Measurements from ENCODE around the gene FBLN1.

The FBLN1 gene

DNA sequence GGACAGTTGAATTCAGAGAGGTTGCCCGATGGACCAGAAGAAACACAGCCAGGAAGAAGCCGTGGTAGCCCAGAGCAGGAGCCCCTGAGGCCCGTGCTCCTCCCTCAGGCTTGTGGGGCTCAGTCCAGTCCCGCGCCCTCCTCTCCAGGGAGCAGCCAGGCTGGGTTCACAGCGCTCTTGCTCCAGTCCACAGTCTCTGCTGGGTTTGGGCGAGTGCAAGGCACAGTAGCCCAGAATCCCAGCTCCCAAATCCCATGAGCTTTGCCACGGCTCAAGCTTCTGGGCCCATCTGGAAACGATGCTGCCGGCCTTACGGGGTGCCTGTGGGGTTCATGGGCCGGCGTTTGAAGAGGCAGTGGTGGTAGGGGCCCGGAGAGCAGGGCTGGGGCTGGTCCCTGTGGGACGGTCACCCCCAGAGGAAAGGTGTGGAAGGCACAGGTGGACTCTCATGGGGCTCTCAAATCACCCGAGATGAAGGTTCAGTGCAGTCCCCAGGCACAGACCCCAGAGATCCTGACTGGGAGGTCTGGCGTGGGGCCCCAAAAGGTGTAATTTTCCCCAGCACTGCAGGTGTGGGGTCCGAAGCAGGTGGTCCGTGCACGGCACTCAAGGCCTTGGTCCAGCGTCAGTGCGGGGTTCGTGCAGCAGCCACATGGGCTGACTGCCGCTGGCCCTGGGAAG lies 138.4 kb downstream of the FBLN1 start:
- no peak overlapping the region for H3K27ac ChIP-seq
- TF ChIP-seq ZFX (IDR thresholded peaks at IDR 0.05), result no peak
- TF ChIP-seq, protein P1, sequence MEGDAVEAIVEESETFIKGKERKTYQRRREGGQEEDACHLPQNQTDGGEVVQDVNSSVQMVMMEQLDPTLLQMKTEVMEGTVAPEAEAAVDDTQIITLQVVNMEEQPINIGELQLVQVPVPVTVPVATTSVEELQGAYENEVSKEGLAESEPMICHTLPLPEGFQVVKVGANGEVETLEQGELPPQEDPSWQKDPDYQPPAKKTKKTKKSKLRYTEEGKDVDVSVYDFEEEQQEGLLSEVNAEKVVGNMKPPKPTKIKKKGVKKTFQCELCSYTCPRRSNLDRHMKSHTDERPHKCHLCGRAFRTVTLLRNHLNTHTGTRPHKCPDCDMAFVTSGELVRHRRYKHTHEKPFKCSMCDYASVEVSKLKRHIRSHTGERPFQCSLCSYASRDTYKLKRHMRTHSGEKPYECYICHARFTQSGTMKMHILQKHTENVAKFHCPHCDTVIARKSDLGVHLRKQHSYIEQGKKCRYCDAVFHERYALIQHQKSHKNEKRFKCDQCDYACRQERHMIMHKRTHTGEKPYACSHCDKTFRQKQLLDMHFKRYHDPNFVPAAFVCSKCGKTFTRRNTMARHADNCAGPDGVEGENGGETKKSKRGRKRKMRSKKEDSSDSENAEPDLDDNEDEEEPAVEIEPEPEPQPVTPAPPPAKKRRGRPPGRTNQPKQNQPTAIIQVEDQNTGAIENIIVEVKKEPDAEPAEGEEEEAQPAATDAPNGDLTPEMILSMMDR (conservative IDR thresholded peaks at IDR 0.05), result no peak

DNA sequence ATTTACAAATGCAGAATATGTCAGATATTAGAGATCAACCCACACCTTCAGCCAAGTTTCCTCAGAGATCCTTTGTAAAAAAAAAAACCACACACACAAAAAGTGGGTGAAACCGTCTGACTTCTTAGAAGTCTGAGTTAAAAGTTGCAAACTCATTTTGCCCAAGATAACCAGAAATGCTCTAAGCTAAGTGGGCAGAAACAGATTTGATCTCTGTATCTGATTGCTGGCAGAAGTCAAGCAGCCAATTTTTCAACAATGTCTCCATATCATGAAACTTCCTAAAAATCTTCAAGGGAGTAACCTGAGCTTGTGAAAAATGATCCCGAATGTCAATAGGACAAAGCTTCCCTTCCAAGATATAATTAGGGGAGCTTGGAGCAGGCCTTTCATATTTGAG lies 140.3 kb downstream of the FBLN1 start:
- TF ChIP-seq, protein P1 (conservative IDR thresholded peaks at IDR 0.05), result no peak
- no peak for TF ChIP-seq ZFX (IDR thresholded peaks at IDR 0.05)
- H3K27ac ChIP-seq, result no peak overlapping the region

DNA sequence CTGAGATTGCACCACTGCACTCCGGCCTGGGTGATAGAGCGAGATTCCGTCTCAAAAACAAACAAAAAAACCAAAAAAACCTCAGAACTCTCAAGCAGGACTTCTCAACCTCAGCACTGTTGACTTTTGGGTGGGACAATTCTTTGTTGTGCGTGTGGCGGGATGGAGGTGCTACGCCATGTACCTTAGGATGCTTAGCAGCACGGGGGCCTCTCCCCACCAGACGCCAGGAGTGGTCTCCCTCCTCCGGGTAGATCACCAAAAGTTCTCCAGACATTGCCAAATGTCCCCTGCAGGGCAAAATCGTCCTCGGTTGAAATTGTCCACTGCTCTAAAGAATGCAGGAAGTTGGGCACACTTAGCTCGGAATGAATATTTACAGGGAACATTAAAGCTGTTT lies 142.0 kb downstream of the FBLN1 start:
- no peak overlapping the region for H3K27ac ChIP-seq
- TF ChIP-seq, protein P1 (conservative IDR thresholded peaks at IDR 0.05), result no peak
- TF ChIP-seq ZFX (IDR thresholded peaks at IDR 0.05), result no peak

DNA sequence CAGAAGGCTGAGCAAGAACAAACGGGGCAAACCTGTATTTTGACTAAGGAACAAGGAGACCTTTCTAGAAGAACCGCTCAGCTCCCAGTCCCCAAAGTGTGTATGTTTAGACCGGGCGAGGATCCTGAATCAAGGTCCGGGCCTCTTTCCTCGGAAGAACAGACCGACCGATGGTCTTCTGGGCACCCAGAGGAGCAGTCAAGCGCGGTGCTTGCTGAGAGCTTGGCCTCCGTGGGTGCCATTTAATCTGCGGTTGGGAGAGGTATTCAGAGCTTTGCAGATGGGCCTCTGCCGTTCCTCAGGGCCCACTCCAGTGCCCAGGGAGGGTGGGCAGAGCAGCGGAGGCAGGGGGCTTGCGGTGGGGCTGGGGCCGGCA lies 142.5 kb downstream of the FBLN1 start:
- H3K27ac ChIP-seq, result peak overlapping the region; percentile 10
- no peak for TF ChIP-seq ZFX (IDR thresholded peaks at IDR 0.05)
- TF ChIP-seq, protein P1 (conservative IDR thresholded peaks at IDR 0.05), result no peak

DNA sequence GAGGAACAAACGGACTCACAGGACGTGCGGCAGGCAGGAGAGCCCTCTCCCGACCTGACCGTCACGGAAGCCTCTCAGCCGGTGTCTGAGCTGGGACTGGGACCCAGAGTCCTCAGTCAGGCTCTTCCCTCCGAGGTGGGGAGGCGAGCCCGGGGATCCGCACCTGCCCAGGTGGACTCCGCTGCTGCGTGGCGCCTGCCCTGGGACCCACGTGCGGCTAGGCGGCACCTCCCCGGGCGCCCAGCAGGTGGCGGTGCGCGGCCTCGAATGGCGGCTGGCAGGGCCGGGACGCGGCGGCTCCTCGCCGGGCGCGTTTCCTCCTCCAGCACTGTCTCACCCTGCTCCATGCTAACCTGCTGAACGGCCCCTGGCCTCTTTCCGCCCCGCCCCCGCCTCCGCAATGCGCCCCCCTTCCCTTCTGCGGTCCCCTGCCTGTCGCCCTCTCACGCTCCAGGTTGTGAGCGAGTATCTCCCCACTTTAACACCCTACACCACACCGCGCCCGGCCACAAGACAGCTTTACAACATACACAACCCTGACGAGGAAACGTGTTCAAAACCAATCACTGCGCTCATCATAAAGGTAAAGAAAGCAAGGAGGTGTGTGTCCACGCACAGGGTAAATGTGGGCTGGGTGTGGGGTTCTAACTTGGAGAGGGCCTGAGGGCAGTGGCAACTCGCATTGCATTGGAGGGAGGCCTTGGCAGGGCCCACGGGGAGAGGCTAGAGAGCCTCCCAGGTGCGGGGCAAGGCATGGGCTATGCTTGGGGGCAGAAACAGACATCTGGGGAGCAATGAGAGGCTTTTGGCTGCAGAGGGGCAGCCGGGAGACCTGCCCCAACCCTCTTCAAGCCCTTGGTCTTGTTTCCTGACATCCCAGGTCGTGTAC lies 143.1 kb downstream of the FBLN1 start:
- TF ChIP-seq, protein P1 (conservative IDR thresholded peaks at IDR 0.05), result peak; percentile 96
- TF ChIP-seq ZFX (IDR thresholded peaks at IDR 0.05), result no peak
- H3K27ac ChIP-seq, result peak overlapping the region; percentile 10

DNA sequence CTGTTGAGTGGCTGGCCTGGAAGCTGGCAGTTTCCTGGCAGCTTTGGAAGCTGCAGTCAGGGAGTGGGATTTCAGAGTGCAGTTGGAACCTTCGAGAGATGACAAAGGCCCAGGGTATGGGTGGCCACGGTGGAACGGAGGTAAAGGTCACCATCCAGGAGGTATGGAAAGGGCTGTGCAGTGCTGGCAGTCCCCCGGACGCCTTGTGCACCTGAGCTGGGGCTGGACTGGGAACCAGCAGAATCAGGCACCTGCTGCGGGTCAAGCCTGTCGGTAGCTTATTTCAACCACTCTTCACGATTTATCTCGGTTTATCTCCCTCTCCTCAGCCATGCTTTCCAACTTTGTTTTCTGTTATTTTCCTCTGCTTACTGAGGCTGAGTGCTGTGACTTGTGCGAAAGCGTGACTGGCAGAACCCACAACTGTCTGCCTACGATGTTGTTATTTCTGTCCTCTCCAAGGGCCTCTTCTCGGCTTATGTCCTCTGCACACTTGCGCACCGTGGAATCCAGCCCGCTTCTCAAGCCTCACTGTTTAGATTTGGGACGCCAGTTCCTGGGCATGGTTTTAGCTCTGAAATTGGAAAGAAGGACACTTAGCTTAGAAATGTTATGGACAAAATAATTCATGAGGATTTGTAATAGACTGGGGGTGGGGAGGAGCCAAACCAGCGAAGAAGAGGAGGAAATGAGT lies 145.0 kb downstream of the FBLN1 start:
- no peak overlapping the region for H3K27ac ChIP-seq
- no peak for TF ChIP-seq ZFX (IDR thresholded peaks at IDR 0.05)
- TF ChIP-seq, protein P1 (conservative IDR thresholded peaks at IDR 0.05), result no peak

All from C4-2B (cell line).